HuH-7.5 (cell line): ENCODE measurements around the gene ZNRF3.

Experiments
- DNase-seq: peaks from one replicate; pipeline ENCODE4 v3.0.0; 2011; ENCODE audit warnings: low spot score

The ZNRF3 gene

GRCh38 chr22:28953403-28953802 lies 70.0 kb downstream of the ZNRF3 start:
- no peak for DNase-seq

- no peak for DNase-seq
Measured at GRCh38 chr22:28953976-28954880, 70.9 kb downstream of the ZNRF3 start.

DNA sequence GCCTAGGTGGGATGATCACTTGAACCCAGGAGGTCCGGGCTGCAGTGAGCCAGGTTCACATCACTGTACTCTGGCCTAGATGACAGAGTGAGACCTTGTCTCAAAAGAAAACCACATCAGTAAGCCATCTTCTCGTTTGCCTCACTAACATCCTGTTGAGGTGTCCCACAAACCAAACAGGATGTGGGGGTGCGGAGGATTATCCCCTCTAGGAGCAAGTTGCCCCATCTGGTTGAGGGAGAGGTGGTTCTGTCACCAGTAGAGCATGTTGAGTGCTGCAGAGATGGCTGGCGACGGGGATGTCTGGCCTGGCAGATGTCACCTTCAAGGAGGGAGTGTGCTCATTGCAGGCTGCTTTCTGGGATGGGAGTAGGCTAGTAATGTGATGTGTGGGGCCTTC lies 72.4 kb downstream of the ZNRF3 start:
- no peak for DNase-seq

- DNase-seq = no peak
Measured at GRCh38 chr22:28956506-28956905, 73.1 kb downstream of the ZNRF3 start.

- no peak for DNase-seq
Measured at GRCh38 chr22:28958611-28959010, 75.2 kb downstream of the ZNRF3 start.

GRCh38 chr22:28962042-28962554 lies 78.7 kb downstream of the ZNRF3 start:
- no peak for DNase-seq

DNA sequence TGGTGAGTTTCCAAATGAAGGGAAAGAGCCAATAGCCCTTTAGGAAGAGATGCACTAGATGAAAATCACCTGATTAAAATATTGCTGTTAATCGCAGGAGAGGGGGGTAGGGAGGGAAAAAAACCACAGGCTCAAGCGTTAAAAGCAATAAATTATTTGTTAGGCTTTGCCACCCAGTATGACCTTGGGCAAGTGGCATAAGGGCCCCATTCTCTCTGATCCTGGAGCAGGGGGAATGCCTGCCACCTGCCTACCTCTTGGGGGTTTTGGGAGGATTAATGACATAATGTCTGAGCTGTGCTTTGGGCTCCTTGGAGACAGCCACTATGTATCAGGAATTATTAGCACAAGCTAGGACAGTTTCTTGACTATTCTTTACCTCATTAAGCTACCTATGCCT lies 80.0 kb downstream of the ZNRF3 start:
- DNase-seq = no peak

DNA sequence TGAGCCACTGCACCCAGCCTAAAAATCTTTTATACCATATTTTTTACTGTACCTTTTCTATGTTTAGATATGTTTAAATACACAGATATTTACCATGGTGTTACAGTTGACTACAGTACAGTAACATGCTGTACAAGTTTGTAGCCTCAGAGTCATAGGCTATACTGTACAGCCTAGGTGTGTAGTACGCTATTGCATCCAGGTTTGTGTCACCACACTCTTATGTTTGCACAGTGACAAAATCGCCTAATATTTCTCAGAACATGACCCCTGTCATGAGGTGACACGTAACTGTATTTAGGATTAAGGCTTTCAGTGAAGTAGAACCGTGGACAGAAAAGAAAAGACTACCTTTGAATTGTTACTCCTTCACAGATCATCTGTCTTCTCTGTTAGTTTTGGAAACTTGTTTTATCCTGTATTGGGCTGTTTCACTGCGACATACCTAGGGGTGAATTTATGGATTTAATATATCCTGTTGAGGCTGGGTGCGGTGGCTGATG lies 83.8 kb downstream of the ZNRF3 start:
- no peak for DNase-seq

GRCh38 chr22:28967969-28968368 lies 84.6 kb downstream of the ZNRF3 start:
- no peak for DNase-seq

- DNase-seq = no peak
Measured at GRCh38 chr22:28969401-28970168, 86.2 kb downstream of the ZNRF3 start.

GRCh38 chr22:28973352-28973751 lies 90.0 kb downstream of the ZNRF3 start:
- no peak for DNase-seq

- no peak for DNase-seq
Measured at GRCh38 chr22:28977060-28977459, 93.7 kb downstream of the ZNRF3 start.

GRCh38 chr22:28977481-28977971 lies 94.2 kb downstream of the ZNRF3 start:
- no peak for DNase-seq

DNA sequence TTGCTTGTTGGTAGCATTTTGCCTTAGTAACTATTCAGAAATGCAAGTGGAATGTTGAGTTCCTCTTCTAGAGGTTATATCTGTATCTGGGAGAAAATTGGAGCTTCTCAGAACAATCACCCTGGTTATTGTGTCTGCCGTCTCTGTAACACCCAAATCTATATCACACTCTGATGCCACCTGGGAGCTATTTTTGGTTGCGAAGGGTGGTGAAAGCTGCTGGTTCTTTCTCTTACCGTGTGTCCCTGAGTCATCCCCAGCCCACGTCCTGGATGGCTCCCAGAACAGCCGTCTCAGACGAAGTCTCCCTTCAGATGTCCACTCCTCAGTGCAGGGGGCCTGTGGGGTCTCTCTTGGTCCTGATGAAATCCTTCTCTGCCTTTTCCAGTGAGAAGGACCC lies 94.8 kb downstream of the ZNRF3 start:
- no peak for DNase-seq

- DNase-seq = no peak
Measured at GRCh38 chr22:28978863-28979796, 95.8 kb downstream of the ZNRF3 start.

DNA sequence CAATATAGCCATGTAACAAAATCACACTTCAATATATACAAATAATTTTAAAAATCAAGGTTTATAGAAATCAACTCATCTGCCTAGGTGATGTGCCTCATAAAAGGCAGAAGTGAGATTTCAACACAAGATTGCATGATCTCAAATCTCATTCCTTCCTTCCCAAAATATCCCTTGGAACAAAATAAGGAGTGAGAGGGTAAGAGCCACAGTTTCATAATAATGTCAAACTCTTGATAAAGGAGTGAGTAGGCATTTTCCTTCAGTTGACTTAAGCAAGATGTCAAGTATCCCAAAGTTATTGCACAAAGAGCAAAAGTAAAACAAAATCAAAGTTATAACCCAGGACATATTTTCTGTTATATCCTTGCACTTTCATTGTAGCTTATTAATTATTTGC lies 97.0 kb downstream of the ZNRF3 start:
- no peak for DNase-seq

GRCh38 chr22:28981818-28982499 lies 98.6 kb downstream of the ZNRF3 start:
- no peak for DNase-seq

- no peak for DNase-seq
Measured at GRCh38 chr22:28983190-28983589, 99.8 kb downstream of the ZNRF3 start.

GRCh38 chr22:28983788-28984441 lies 100.5 kb downstream of the ZNRF3 start:
- no peak for DNase-seq

DNA sequence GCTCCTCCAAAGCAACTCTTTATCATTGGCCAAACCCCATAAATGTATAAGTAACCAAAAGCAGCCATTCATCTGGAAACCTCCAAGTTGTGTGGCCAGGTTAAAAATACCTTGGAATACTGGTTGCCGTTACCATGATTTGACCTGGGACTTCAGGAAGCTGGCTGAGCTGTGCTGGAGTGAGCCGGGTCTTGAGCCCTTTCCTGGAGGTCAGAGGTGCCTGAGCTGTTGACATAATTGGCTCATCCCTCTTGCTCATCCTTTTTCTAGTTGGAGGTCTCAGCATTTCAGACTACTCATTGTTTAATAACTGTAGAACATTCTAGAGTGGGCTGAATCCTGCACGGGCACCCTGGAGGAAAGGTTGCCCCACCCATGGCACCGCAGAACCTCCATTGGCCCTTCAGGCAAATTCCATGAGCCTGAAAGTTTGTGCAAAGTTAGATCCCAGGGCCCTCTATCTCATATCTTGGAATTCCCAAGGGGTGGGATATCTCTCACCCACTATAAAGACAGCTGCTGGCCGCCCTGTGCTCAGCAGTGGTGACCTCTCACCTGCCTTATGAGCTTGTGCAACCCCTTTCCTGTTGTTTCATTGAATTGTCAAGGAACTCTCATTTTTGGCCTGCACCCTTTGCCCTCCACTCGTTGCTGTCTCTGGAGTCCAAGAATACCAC lies 101.2 kb downstream of the ZNRF3 start:
- DNase-seq = no peak
